Medulla oblongata (tissue), 1 donor: Measurements from ENCODE around the gene F13A1.
"Not testable (repeated sequence)": the region's sequence is repeated elsewhere in the genome, so short reads cannot be mapped to it uniquely, and the experiment has no call there.

ENCODE experiments used
- DNase-seq: peaks from one replicate; pipeline ENCODE4 v3.0.0-alpha.2; 2015; ENCODE audit errors: extremely low spot score

Gene F13A1

GRCh38 chr6:6317825-6318733 lies 2.4 kb downstream of the F13A1 start:
- no peak for DNase-seq

DNA sequence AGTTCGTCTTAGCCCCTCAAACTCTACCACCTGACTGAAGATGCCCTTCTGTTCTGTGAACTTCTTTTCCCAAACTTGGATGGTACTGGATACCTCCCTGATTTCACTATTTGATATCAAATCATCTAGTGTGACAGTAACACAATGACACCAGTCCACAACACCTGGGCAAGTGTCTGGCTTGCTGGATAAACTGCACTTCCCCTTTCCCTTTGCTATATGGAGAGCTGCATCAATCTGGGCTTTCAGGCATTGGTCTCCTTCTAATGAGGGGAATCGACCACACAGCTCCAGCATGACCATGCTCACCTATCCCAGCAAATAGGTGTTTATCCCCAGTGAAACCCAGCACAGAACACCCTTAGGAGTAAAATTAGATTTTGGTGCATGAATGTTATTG lies 3.1 kb downstream of the F13A1 start:
- no peak for DNase-seq

DNA sequence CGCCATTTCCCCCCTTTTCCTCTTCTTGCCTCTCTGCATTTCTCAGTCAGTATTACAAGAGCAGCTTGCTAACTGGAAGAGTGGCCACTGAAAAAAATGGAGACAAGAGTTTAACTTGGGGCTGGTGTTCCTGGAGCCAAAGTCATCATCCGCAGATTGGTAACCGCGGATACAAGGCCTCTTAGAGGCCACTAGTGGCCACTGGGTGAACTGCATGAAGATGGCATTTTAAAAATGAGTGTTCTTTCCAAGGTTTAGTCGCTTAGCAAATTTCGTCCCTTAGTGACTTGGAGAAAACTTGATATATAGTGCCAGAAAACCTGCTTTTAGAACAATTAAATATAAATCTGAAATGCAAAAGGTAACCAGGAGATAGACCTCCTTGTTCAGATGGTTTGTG lies 4.8 kb downstream of the F13A1 start:
- DNase-seq = peak; percentile 69

- DNase-seq = no peak
Observed at GRCh38 chr6:6314596-6314995, 5.9 kb downstream of the F13A1 start.

DNA sequence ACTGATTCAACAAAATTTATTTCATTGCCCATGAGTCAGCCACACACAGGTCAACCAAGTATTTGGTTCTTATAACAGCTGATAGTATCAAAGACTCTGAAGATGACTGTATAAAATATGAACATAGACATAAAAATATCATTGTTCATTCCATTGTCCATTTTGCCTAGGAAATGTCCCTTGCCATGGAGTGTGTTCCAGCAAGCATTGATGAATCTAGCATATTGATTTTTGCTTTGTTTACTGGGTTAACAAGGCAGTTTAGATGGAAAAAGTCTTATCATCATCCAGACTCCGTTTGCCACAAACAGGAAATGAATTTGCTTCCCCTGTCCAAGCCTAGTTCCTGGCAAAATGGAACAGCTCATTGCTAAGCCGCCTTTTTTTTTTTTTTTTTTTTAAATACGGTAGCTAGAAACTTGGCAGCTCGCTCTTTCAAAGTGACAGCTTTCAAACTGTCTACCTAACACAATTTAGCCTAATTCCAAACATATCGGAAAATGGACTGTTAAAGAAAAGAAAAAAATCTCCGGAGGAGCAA lies 7.5 kb downstream of the F13A1 start:
- DNase-seq = no peak

- no peak for DNase-seq
Observed at GRCh38 chr6:6305575-6305974, 14.9 kb downstream of the F13A1 start.

GRCh38 chr6:6300383-6300782 lies 20.1 kb downstream of the F13A1 start:
- DNase-seq = not testable (repeated sequence)

- no peak for DNase-seq
Observed at GRCh38 chr6:6293317-6293716, 27.1 kb downstream of the F13A1 start.

DNA sequence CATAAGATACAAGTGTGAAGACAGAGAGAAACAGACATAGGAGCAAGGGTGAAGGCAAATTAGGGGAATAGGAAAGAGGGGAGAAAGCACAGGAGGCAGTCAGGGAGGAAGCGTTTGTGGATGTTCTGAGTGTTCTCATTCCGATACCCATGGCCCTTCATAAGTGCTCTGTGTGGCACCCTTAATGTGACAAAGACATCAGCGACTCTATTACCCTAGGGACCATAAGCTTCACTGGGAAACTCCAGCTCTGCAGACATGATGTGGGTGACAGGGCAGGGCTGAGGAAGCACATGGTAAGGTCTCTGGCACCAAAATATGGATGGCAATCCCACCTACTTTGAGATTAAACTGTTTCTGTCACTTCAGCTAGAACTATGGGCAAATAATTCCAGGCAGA lies 33.0 kb downstream of the F13A1 start:
- DNase-seq = no peak

DNA sequence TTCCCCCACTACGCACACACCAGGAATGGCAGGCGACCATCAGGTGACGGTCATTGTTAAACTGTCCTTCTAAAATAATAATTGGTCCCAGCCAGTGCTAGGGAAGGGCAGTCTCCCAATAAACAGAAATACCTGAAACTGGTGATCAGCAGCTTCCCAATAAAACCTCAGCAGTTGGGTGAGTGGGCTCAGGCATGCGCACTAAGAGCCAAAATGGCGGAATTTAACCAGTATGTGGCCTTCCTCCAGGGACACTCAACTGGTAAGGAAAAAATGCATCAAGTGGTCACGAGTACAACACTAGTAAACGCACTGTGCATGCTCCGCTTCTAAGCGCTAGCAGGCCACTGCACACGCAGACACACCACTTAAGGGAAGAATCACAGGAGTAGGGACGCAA lies 34.8 kb downstream of the F13A1 start:
- no peak for DNase-seq

- DNase-seq = no peak
Observed at GRCh38 chr6:6284221-6284966, 36.1 kb downstream of the F13A1 start.

DNA sequence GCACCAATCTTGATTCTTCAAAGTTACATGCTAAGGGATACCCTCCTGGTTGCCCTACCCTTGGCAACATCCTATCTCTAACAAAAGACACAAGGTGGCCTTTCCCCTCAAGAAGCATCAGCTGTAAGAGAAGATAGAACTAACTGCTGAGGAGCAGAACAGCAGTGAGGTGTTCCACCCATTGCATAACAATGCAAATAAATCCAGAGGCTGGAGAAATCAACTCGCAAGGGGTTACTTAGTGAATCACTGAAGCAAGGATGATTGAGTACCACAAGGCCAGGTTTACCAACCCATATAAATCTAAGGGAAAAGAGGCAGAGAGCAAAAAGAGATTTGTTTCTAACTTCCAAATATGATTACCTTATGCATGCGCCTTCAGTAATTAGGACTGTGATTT lies 36.7 kb downstream of the F13A1 start:
- DNase-seq = no peak

DNA sequence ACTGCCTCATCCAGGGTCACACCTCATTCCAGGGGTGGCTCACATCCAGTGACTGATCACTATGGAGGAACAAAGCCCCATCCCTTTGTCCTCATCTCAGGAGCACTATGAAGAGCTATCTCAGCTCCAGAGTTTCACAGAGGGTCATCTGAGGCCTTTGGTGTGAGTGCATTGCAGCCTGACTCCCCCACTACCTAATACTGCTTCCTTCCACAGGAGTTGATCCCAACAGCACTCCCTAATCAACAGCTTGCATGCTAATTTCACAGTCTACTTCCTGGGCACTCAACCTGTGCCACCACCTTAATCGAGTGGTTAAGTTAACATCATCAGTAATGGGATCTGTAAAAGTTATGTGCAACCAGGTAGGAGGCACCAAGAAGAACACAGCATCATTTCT lies 37.7 kb downstream of the F13A1 start:
- DNase-seq = no peak

- DNase-seq = no peak
Observed at GRCh38 chr6:6277413-6277812, 43.0 kb downstream of the F13A1 start.

GRCh38 chr6:6270948-6271535 lies 49.4 kb downstream of the F13A1 start:
- no peak for DNase-seq

- no peak for DNase-seq
Observed at GRCh38 chr6:6260196-6260722, 60.2 kb downstream of the F13A1 start.

DNA sequence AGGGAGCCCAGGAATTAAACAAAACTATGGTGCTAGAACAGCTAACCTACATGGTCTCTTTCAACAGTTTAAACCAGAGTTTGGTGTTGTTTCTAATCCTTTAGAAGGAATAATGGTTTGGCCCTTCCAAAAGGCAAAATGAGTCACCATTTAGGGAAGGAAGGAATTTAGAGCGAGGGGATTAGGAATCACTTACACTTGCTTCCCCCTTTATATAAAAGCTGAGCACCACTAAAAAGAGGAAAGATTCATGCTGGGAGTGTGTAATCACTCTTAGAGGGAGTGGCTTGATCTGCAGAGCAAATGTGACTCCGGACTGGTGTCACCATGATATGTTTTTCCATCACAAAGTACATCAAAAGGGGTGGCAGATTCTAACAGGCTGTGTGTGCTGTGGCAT lies 63.6 kb downstream of the F13A1 start:
- DNase-seq = no peak

DNA sequence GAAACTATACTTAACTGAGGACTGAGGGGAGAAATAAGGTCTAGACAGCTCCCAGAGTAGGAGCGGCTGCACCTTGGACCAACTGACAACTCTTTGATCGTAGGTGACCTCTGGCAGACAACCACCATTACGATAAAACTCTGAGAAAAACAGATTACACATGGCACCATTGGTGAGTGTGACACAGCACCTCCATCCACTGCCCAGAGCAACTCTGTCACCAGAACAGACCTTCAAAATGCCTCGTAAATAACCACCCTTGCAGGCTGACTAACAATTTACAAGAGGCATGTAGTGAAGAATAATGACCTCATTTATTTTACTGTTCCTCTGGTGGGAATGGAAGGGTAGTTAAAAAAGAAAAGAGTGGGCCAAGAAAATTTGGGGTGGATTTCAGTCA lies 64.2 kb downstream of the F13A1 start:
- no peak for DNase-seq

DNA sequence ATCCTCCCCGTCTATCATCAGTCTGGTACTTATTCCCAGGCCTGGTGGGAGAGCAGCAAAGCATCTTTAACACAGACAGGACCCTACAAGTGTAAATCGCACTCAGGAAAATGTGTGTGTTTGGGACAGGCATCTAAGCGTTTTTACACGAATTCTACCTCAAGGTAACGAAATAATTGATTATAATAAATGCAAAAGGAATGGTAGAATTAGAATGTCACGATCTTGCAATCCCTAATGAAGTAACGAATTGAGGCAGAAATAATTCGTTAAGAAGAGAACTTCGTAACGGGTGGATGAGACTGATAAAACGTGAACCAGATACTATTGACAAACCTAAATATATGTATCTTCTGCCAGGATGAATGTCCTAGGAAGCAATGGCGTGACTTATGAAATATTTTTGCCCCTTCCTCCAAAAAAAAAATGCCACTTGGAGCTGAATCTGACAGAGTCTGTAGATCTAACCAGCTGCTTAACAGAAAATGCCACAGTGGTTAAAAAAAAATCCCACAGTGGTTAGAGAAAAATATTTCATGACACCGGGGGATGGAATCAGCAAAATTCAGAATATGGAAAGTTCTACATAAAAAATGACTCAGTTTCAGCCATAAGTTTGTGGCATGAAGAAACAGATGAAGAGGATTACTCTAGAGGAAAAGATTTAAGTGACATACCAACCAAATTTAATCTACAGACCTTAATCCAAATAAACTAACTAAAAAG lies 68.7 kb downstream of the F13A1 start:
- no peak for DNase-seq

DNA sequence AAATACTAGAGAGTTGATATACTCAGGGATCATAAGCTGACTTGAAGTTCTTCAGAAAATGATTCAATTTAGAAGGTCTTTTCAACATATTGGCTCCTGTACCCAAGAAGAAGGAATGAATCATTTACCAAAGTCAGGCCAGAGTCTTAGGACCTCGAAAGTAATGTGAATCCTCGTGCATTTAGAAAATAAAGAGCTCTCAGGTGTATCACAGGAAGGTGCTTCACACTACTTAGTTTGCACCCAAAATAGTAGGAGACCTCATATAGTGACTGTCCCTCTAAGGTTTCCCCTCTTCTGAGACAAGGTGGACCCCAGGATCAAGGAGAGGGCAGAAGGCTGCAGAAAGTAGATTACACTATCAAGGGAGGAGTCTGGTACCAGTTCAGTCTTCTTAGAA lies 71.8 kb downstream of the F13A1 start:
- DNase-seq = no peak

DNA sequence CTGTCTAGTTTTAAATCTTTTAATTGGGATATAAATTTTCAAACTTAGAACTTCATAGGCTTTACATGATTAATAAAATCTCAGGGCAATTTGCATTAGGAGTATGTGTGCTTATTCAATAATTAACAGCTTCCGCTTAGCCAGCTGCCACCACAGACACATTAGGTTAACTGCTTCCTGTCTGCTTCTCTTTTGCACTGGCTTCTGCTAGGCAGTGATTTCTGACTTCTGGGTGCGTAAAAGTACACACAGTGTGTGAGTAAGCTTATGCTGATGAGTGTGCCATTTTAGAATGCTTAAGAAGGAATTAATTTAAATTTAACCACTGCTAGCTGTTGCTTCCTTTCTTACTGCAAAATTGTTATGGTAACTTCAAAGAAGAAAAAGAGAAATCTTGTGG lies 73.9 kb downstream of the F13A1 start:
- DNase-seq = no peak

- no peak for DNase-seq
Observed at GRCh38 chr6:6244624-6245023, 75.8 kb downstream of the F13A1 start.
